HEK293 (cell line): ENCODE results near the gene APBB1.

Experiments
- CTCF ChIA-PET: fragments of 350-600 bp; formaldehyde crosslinking; extraction: SDS; loops from one replicate; lab custom pipeline; 2021; ENCODE audit warnings: antibody characterized with exemption; lab: Yijun Ruan, JAX
- POLR2A ChIA-PET: fragments of 300-600 bp; formaldehyde crosslinking; extraction: SDS; loops from one replicate; lab custom pipeline; 2020; ENCODE audit warnings: antibody characterized with exemption, inconsistent platforms; lab: Yijun Ruan, JAX
- H3K27ac ChIP-seq: fragments of 200-500 bp; sonication (Bioruptor generic); 2 replicates; pipeline ENCODE4 v1.5.1; 2014; ENCODE audit warnings: low read depth, low read length, control low read depth, inconsistent platforms; ENCODE audit errors: extremely low read depth
- H3K36me3 ChIP-seq, 2 experiments: fragments of 200-500 bp in 1 of 2; sonication (Bioruptor generic) in 1 of 2; 1 replicate in 1 of 2; 2 replicates in 1 of 2; pipeline ENCODE4 v1.5.1; 2014 to 2017; ENCODE audit warnings: inconsistent platforms in 2 of 2, low read length in 2 of 2; ENCODE audit not compliant: control insufficient read depth in 2 of 2, insufficient read depth in 1 of 2
- H3K4me1 ChIP-seq: fragments of 200-500 bp; sonication (Bioruptor generic); 2 replicates; pipeline ENCODE4 v1.5.1; 2014; ENCODE audit warnings: mild to moderate bottlenecking, low read length, inconsistent platforms; ENCODE audit not compliant: control insufficient read depth, insufficient read depth
- H3K4me3 ChIP-seq: 2 replicates; pipeline ENCODE4 v1.5.1; 2011; ENCODE audit warnings: low read depth, mild to moderate bottlenecking, control low read depth, low read length, moderate library complexity
- H3K9me3 ChIP-seq: fragments of 200-500 bp; sonication (Bioruptor generic); 2 replicates; pipeline ENCODE4 v1.5.1; 2014; ENCODE audit warnings: low read depth, low read length, inconsistent platforms; ENCODE audit not compliant: control insufficient read depth, insufficient read depth
- AEBP2 ChIP-seq: fragments of 450-650 bp; formaldehyde crosslinking; IDR thresholded peaks from 2 replicates; pipeline ENCODE4 v1.5.1; 2016; ENCODE audit warnings: missing biosample characterization, missing genetic modification characterization, borderline replicate concordance
- ELK4 ChIP-seq: IDR thresholded peaks from 2 replicates; pipeline ENCODE4 v1.6.1; 2011; ENCODE audit warnings: mild to moderate bottlenecking, low read depth, low read length, borderline replicate concordance
- FEZF1 ChIP-seq: fragments of 450-650 bp; formaldehyde crosslinking; IDR thresholded peaks from 2 replicates; pipeline ENCODE4 v1.5.1; 2016; ENCODE audit warnings: missing biosample characterization, missing genetic modification characterization
- SETDB1 ChIP-seq: IDR thresholded peaks from one replicate; pipeline ENCODE4 v1.6.1; 2017; ENCODE audit warnings: mild to moderate bottlenecking, low read length, moderate library complexity, mixed read lengths; ENCODE audit not compliant: insufficient read length
- YY2 ChIP-seq: fragments of 450-650 bp; formaldehyde crosslinking; IDR thresholded peaks from 2 replicates; pipeline ENCODE4 v1.5.1; 2016; ENCODE audit warnings: missing biosample characterization, missing genetic modification characterization
- ZNF132 ChIP-seq: fragments of 450-650 bp; formaldehyde crosslinking; IDR thresholded peaks from 2 replicates; pipeline ENCODE4 v1.5.1; 2017; ENCODE audit warnings: missing biosample characterization, missing genetic modification characterization, borderline replicate concordance
- ZNF175 ChIP-seq: fragments of 450-650 bp; formaldehyde crosslinking; IDR thresholded peaks from 2 replicates; pipeline ENCODE4 v1.5.1; 2016; ENCODE audit warnings: missing biosample characterization, missing genetic modification characterization
- ZNF18 ChIP-seq: fragments of 450-650 bp; formaldehyde crosslinking; IDR thresholded peaks from 2 replicates; pipeline ENCODE4 v1.5.1; 2016; ENCODE audit warnings: missing biosample characterization, missing genetic modification characterization
- ZNF214 ChIP-seq: fragments of 450-650 bp; formaldehyde crosslinking; IDR thresholded peaks from 2 replicates; pipeline ENCODE4 v1.5.1; 2017; ENCODE audit warnings: missing biosample characterization, mild to moderate bottlenecking, missing genetic modification characterization, borderline replicate concordance
- ZNF394 ChIP-seq: fragments of 450-650 bp; formaldehyde crosslinking; IDR thresholded peaks from 2 replicates; pipeline ENCODE4 v1.5.1; 2016; ENCODE audit warnings: missing biosample characterization, missing genetic modification characterization, mild to moderate bottlenecking, moderate library complexity, borderline replicate concordance
- ZNF48 ChIP-seq: fragments of 450-650 bp; formaldehyde crosslinking; IDR thresholded peaks from 2 replicates; pipeline ENCODE4 v1.5.1; 2016; ENCODE audit warnings: missing biosample characterization, missing genetic modification characterization
- ZNF513 ChIP-seq: fragments of 450-650 bp; IDR thresholded peaks from 2 replicates; pipeline ENCODE4 v1.5.1; 2018; ENCODE audit warnings: missing biosample characterization, missing genetic modification characterization
- ZNF518A ChIP-seq: fragments of 450-650 bp; formaldehyde crosslinking; conservative IDR thresholded peaks from 2 replicates; pipeline ENCODE4 v1.5.1; 2016; ENCODE audit warnings: low read depth, missing biosample characterization, missing genetic modification characterization
- ZNF529 ChIP-seq: fragments of 450-650 bp; formaldehyde crosslinking; IDR thresholded peaks from 2 replicates; pipeline ENCODE4 v1.5.1; 2017; ENCODE audit warnings: missing genetic modification characterization, missing biosample characterization; ENCODE audit not compliant: insufficient replicate concordance
- ZNF571 ChIP-seq: fragments of 450-650 bp; formaldehyde crosslinking; IDR thresholded peaks from 2 replicates; pipeline ENCODE4 v1.5.0; 2017; ENCODE audit warnings: missing biosample characterization, missing genetic modification characterization
- ZNF624 ChIP-seq: fragments of 450-650 bp; formaldehyde crosslinking; IDR thresholded peaks from 2 replicates; pipeline ENCODE4 v1.5.1; 2017; ENCODE audit warnings: missing biosample characterization, missing genetic modification characterization
- ZNF654 ChIP-seq: fragments of 450-650 bp; formaldehyde crosslinking; IDR thresholded peaks from 2 replicates; pipeline ENCODE4 v1.5.1; 2016; ENCODE audit warnings: low read depth, missing biosample characterization, missing genetic modification characterization
- ZNF677 ChIP-seq: fragments of 450-650 bp; IDR thresholded peaks from 2 replicates; pipeline ENCODE4 v1.5.0; 2018; ENCODE audit warnings: missing biosample characterization, mild to moderate bottlenecking, missing genetic modification characterization, moderate library complexity
- ZNF76 ChIP-seq: fragments of 450-650 bp; formaldehyde crosslinking; IDR thresholded peaks from 2 replicates; pipeline ENCODE4; 2016; ENCODE audit warnings: low read depth, missing biosample characterization, missing genetic modification characterization, borderline replicate concordance
- TF ChIP-seq, protein P1 (sequence below): fragments of 450-650 bp; formaldehyde crosslinking; IDR thresholded peaks from 2 replicates; pipeline ENCODE4 v1.5.1; 2017; ENCODE audit warnings: missing biosample characterization, mild to moderate bottlenecking, missing genetic modification characterization, moderate library complexity
- TF ChIP-seq, protein P2 (sequence below): fragments of 450-650 bp; formaldehyde crosslinking; IDR thresholded peaks from 2 replicates; pipeline ENCODE4 v1.5.1; 2016; ENCODE audit warnings: missing biosample characterization, missing genetic modification characterization

APBB1 gene

DNA sequence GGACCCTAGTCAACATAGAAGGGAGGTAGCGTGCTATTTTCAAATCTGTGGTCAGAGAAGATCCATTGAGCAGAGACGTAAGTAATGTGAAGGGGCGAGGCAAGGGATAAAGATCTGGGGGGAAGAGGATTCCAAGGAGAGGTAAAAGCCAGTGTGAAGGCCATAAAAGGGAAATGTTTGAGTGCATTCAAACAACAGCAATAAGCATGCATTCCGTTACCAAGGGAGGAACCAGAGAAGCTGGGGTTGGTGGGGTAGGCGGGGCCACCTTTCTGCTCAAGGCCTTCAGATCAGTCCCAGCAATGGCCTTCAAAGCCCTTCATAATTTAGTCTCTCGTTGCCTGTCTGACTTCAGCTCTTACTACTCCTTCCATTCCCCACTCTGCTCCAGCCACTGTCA lies 47.1 kb downstream of the APBB1 start (continued):
- TF ChIP-seq ZNF513 (tag by site-specific recombination) (no peak), ZNF48 (tag by site-specific recombination) (no peak), YY2 (tag by site-specific recombination) (no peak), ELK4 (no peak), FEZF1 (tag by site-specific recombination) (no peak), ZNF18 (no peak), AEBP2 (tag by site-specific recombination) (no peak), ZNF529 (tag by site-specific recombination) (no peak)

GRCh38 chr11:6365659-6366058 lies 53.2 kb downstream of the APBB1 start:
- ChIA-PET POLR2A (no interaction called here), CTCF (interaction anchor here (0.8 to 3.9 kb wide), 3 partner anchors 10 to 342 kb away, joined by 3 to 55 read pairs (median 8); no protein-coding TSS in a partner anchor)
- no peaks in the 10 kb centered on the region for H3K4me1 ChIP-seq
- H3K27ac ChIP-seq, result no peak overlapping the region
- no peaks in the 10 kb centered on the region for H3K36me3 ChIP-seq
- H3K9me3 ChIP-seq, result no peaks in the 10 kb centered on the region
- no peak overlapping the region for H3K4me3 ChIP-seq
- TF ChIP-seq ZNF394 (tag by site-specific recombination) (no peak), ZNF214 (tag by site-specific recombination) (no peak), ZNF76 (tag by site-specific recombination) (no peak), ZNF132 (no peak), ZNF654 (tag by site-specific recombination) (no peak), ZNF624 (tag by site-specific recombination) (no peak), ZNF518A (no peak), ZNF571 (tag by site-specific recombination) (no peak), SETDB1 (no peak), ZNF677 (tag by site-specific recombination) (no peak), ZNF175 (no peak)
- TF ChIP-seq, protein P1, sequence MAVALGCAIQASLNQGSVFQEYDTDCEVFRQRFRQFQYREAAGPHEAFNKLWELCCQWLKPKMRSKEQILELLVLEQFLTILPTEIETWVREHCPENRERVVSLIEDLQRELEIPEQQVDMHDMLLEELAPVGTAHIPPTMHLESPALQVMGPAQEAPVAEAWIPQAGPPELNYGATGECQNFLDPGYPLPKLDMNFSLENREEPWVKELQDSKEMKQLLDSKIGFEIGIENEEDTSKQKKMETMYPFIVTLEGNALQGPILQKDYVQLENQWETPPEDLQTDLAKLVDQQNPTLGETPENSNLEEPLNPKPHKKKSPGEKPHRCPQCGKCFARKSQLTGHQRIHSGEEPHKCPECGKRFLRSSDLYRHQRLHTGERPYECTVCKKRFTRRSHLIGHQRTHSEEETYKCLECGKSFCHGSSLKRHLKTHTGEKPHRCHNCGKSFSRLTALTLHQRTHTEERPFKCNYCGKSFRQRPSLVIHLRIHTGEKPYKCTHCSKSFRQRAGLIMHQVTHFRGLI, result no peak
- TF ChIP-seq, protein P2, sequence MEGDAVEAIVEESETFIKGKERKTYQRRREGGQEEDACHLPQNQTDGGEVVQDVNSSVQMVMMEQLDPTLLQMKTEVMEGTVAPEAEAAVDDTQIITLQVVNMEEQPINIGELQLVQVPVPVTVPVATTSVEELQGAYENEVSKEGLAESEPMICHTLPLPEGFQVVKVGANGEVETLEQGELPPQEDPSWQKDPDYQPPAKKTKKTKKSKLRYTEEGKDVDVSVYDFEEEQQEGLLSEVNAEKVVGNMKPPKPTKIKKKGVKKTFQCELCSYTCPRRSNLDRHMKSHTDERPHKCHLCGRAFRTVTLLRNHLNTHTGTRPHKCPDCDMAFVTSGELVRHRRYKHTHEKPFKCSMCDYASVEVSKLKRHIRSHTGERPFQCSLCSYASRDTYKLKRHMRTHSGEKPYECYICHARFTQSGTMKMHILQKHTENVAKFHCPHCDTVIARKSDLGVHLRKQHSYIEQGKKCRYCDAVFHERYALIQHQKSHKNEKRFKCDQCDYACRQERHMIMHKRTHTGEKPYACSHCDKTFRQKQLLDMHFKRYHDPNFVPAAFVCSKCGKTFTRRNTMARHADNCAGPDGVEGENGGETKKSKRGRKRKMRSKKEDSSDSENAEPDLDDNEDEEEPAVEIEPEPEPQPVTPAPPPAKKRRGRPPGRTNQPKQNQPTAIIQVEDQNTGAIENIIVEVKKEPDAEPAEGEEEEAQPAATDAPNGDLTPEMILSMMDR (tag by site-specific recombination), result no peak
